SK-N-MC (cell line): ENCODE data around the gene ZC3H4.

Experiments used
- EZH2 ChIP-seq: fragments of 200-600 bp; sonication (generic); IDR thresholded peaks from one replicate; pipeline ENCODE4 v1.6.1; 2017; ENCODE audit warnings: antibody characterized with exemption
- POLR2AphosphoS5 ChIP-seq: IDR thresholded peaks from 2 replicates; pipeline ENCODE4 v1.6.1; 2012; ENCODE audit warnings: mild to moderate bottlenecking, low read depth, low read length, borderline replicate concordance

DNA sequence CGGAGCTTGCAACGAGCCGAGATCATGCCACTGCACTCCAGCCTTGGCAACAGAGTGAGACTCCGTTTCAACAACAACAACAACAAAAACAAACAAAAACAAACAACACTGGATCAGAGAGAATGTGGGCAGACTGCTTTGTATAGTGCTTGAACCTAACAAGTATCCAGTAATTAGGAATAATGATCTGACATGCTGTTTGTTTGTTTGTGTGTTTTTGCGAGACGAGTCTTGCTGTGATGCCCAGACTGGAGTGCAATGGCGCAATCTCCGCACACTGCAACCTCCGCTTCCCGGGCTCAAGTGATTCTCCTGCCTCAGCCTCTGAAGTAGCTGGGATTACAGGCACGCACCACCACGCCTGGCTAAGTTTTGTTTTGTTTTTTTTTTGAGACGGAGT lies 31.1 kb upstream of the ZC3H4 start:
- TF ChIP-seq EZH2 (no peak), POLR2AphosphoS5 (no peak)
